Measurements from ENCODE around the gene TUBA1C. TPM values are rescaled to one million over a fixed set of nuclear protein-coding genes. Genes with fewer than 3 reads are reported as not detected.

TUBA1C gene
- polyA plus RNA-seq (2013, experiment 1 of 2) = 699 TPM
- 661 TPM for polyA plus RNA-seq (2013, experiment 2 of 2)

- H3K27ac ChIP-seq (ENCODE audit: low read depth, low read length, severe bottlenecking) = peak within 1 kb of the TSS; percentile 95
- peaks cover 45% of the 10 kb centered on the region for H3K36me3 ChIP-seq (ENCODE audit: control insufficient read depth, insufficient read depth, low read length)
- H3K4me3 ChIP-seq (ENCODE audit: extremely low read depth, insufficient read depth, low read length, poor library complexity, severe bottlenecking) = peak within 1 kb of the TSS; percentile 99
- peaks cover 22% of the 10 kb centered on the region for H3K4me1 ChIP-seq (ENCODE audit: control insufficient read depth, insufficient read depth, low read length, poor library complexity, severe bottlenecking)
- H3K9me3 ChIP-seq (ENCODE audit: control insufficient read depth, low read length) = no peaks in the 10 kb centered on the region
- WGBS, 2 experiments (ENCODE audit: insufficient coverage in 2 of 2) = 0 to 1% methylated on average over 32 to 42 of the region's 61 CpGs
These were observed at the start of gene TUBA1C for GRCh38 chr12:49264873-49265792. Gene TUBA1C (plus strand): TSS chr12:49265082. CDS start chr12:49265182, 100 bp downstream.

- WGBS, 2 experiments (ENCODE audit: insufficient coverage in 2 of 2) = 93 to 95% methylated on average over 3 to 4 of the region's 11 CpGs
- H3K36me3 ChIP-seq (ENCODE audit: control insufficient read depth, insufficient read depth, low read length) = no peaks in the 10 kb centered on the region
- H3K9me3 ChIP-seq (ENCODE audit: control insufficient read depth, low read length) = no peaks in the 10 kb centered on the region
- no peak overlapping the region for H3K27ac ChIP-seq (ENCODE audit: low read depth, low read length, severe bottlenecking)
- no peak overlapping the region for H3K4me3 ChIP-seq (ENCODE audit: extremely low read depth, insufficient read depth, low read length, poor library complexity, severe bottlenecking)
- H3K4me1 ChIP-seq (ENCODE audit: control insufficient read depth, insufficient read depth, low read length, poor library complexity, severe bottlenecking) = peaks cover 7% of the 10 kb centered on the region
These were observed 45.4 kb upstream of the TUBA1C start for GRCh38 chr12:49219417-49220026.

GRCh38 chr12:49220972-49221371, 43.9 kb upstream of the TUBA1C start:
- no peaks in the 10 kb centered on the region for H3K9me3 ChIP-seq (ENCODE audit: control insufficient read depth, low read length)
- WGBS, 2 experiments (ENCODE audit: insufficient coverage in 2 of 2) = 96 to 100% methylated on average over 3 of the region's 4 CpGs
- no peaks in the 10 kb centered on the region for H3K36me3 ChIP-seq (ENCODE audit: control insufficient read depth, insufficient read depth, low read length)
- H3K4me1 ChIP-seq (ENCODE audit: control insufficient read depth, insufficient read depth, low read length, poor library complexity, severe bottlenecking) = peaks cover 7% of the 10 kb centered on the region
- H3K4me3 ChIP-seq (ENCODE audit: extremely low read depth, insufficient read depth, low read length, poor library complexity, severe bottlenecking) = no peak overlapping the region
- H3K27ac ChIP-seq (ENCODE audit: low read depth, low read length, severe bottlenecking) = no peak overlapping the region

GRCh38 chr12:49223122-49223521, 41.8 kb upstream of the TUBA1C start:
- no peaks in the 10 kb centered on the region for H3K9me3 ChIP-seq (ENCODE audit: control insufficient read depth, low read length)
- no peak overlapping the region for H3K27ac ChIP-seq (ENCODE audit: low read depth, low read length, severe bottlenecking)
- no peak overlapping the region for H3K4me3 ChIP-seq (ENCODE audit: extremely low read depth, insufficient read depth, low read length, poor library complexity, severe bottlenecking)
- H3K4me1 ChIP-seq (ENCODE audit: control insufficient read depth, insufficient read depth, low read length, poor library complexity, severe bottlenecking) = peaks cover 7% of the 10 kb centered on the region
- no CpG with 5 or more reads among the region's 1 CpG for WGBS, 2 experiments (ENCODE audit: insufficient coverage in 2 of 2)
- H3K36me3 ChIP-seq (ENCODE audit: control insufficient read depth, insufficient read depth, low read length) = no peaks in the 10 kb centered on the region

- WGBS, 2 experiments (ENCODE audit: insufficient coverage in 2 of 2) = 80 to 100% methylated on average over 1 to 2 of the region's 3 CpGs
- Histone ChIP-seq H3K36me3 (ENCODE audit: control insufficient read depth, insufficient read depth, low read length) (no peaks in the 10 kb centered on the region), H3K4me3 (ENCODE audit: extremely low read depth, insufficient read depth, low read length, poor library complexity, severe bottlenecking) (no peak overlapping the region), H3K4me1 (ENCODE audit: control insufficient read depth, insufficient read depth, low read length, poor library complexity, severe bottlenecking) (peaks cover 7% of the 10 kb centered on the region), H3K9me3 (ENCODE audit: control insufficient read depth, low read length) (no peaks in the 10 kb centered on the region), H3K27ac (ENCODE audit: low read depth, low read length, severe bottlenecking) (no peak overlapping the region)
These were observed 41.1 kb upstream of the TUBA1C start for GRCh38 chr12:49223590-49224369.

GRCh38 chr12:49225576-49226166, 39.2 kb upstream of the TUBA1C start:
- H3K36me3 ChIP-seq (ENCODE audit: control insufficient read depth, insufficient read depth, low read length) = no peaks in the 10 kb centered on the region
- H3K4me1 ChIP-seq (ENCODE audit: control insufficient read depth, insufficient read depth, low read length, poor library complexity, severe bottlenecking) = peaks cover 7% of the 10 kb centered on the region
- no peaks in the 10 kb centered on the region for H3K9me3 ChIP-seq (ENCODE audit: control insufficient read depth, low read length)
- no peak overlapping the region for H3K4me3 ChIP-seq (ENCODE audit: extremely low read depth, insufficient read depth, low read length, poor library complexity, severe bottlenecking)
- H3K27ac ChIP-seq (ENCODE audit: low read depth, low read length, severe bottlenecking) = no peak overlapping the region
- 88 to 98% methylated on average over 7 of the region's 7 CpGs for WGBS, 2 experiments (ENCODE audit: insufficient coverage in 2 of 2)

GRCh38 chr12:49227713-49228112, 37.2 kb upstream of the TUBA1C start:
- 83 to 100% methylated on average over 2 of the region's 3 CpGs for WGBS, 2 experiments (ENCODE audit: insufficient coverage in 2 of 2)
- H3K36me3 ChIP-seq (ENCODE audit: control insufficient read depth, insufficient read depth, low read length) = no peaks in the 10 kb centered on the region
- no peak overlapping the region for H3K27ac ChIP-seq (ENCODE audit: low read depth, low read length, severe bottlenecking)
- H3K9me3 ChIP-seq (ENCODE audit: control insufficient read depth, low read length) = no peaks in the 10 kb centered on the region
- peaks cover 13% of the 10 kb centered on the region for H3K4me1 ChIP-seq (ENCODE audit: control insufficient read depth, insufficient read depth, low read length, poor library complexity, severe bottlenecking)
- no peak overlapping the region for H3K4me3 ChIP-seq (ENCODE audit: extremely low read depth, insufficient read depth, low read length, poor library complexity, severe bottlenecking)

- H3K9me3 ChIP-seq (ENCODE audit: control insufficient read depth, low read length) = no peaks in the 10 kb centered on the region
- 73 to 100% methylated on average over 1 to 2 of the region's 3 CpGs for WGBS, 2 experiments (ENCODE audit: insufficient coverage in 2 of 2)
- no peak overlapping the region for H3K27ac ChIP-seq (ENCODE audit: low read depth, low read length, severe bottlenecking)
- no peaks in the 10 kb centered on the region for H3K36me3 ChIP-seq (ENCODE audit: control insufficient read depth, insufficient read depth, low read length)
- H3K4me1 ChIP-seq (ENCODE audit: control insufficient read depth, insufficient read depth, low read length, poor library complexity, severe bottlenecking) = peaks cover 8% of the 10 kb centered on the region
- H3K4me3 ChIP-seq (ENCODE audit: extremely low read depth, insufficient read depth, low read length, poor library complexity, severe bottlenecking) = no peak overlapping the region
These were observed 36.2 kb upstream of the TUBA1C start for GRCh38 chr12:49228653-49229052.

- Histone ChIP-seq H3K27ac (ENCODE audit: low read depth, low read length, severe bottlenecking) (no peak overlapping the region), H3K4me3 (ENCODE audit: extremely low read depth, insufficient read depth, low read length, poor library complexity, severe bottlenecking) (no peak overlapping the region), H3K4me1 (ENCODE audit: control insufficient read depth, insufficient read depth, low read length, poor library complexity, severe bottlenecking) (peaks cover 12% of the 10 kb centered on the region), H3K36me3 (ENCODE audit: control insufficient read depth, insufficient read depth, low read length) (no peaks in the 10 kb centered on the region), H3K9me3 (ENCODE audit: control insufficient read depth, low read length) (no peaks in the 10 kb centered on the region)
- 100% methylated on average over 4 of the region's 6 CpGs for WGBS, 2 experiments (ENCODE audit: insufficient coverage in 2 of 2)
These were observed 34.6 kb upstream of the TUBA1C start for GRCh38 chr12:49230176-49230804.

- peaks cover 12% of the 10 kb centered on the region for H3K4me1 ChIP-seq (ENCODE audit: control insufficient read depth, insufficient read depth, low read length, poor library complexity, severe bottlenecking)
- H3K36me3 ChIP-seq (ENCODE audit: control insufficient read depth, insufficient read depth, low read length) = no peaks in the 10 kb centered on the region
- no peaks in the 10 kb centered on the region for H3K9me3 ChIP-seq (ENCODE audit: control insufficient read depth, low read length)
These were observed 34.1 kb upstream of the TUBA1C start for GRCh38 chr12:49230805-49231194.

More at GRCh38 chr12:49230805-49231194, 34.1 kb upstream of the TUBA1C start:
- no peak overlapping the region for H3K4me3 ChIP-seq (ENCODE audit: extremely low read depth, insufficient read depth, low read length, poor library complexity, severe bottlenecking)
- no peak overlapping the region for H3K27ac ChIP-seq (ENCODE audit: low read depth, low read length, severe bottlenecking)
- 96 to 100% methylated on average over 2 of the region's 3 CpGs for WGBS, 2 experiments (ENCODE audit: insufficient coverage in 2 of 2)

Measured in mesodermal cell (in vitro differentiated cells).